B cell (primary cell): ENCODE results near the gene LDB1.

Experiments
- CTCF ChIP-seq: fragments of 200-600 bp; IDR thresholded peaks from one replicate; pipeline ENCODE4 v1.8.0; 2022; ENCODE audit warnings: antibody characterized with exemption, mild to moderate bottlenecking
- EZH2 ChIP-seq: IDR thresholded peaks from 2 replicates; pipeline ENCODE4 v1.6.1; 2012; ENCODE audit warnings: borderline replicate concordance, low read depth, mild to moderate bottlenecking, moderate library complexity, low read length; ENCODE audit not compliant: insufficient read depth, poor library complexity, severe bottlenecking

DNA sequence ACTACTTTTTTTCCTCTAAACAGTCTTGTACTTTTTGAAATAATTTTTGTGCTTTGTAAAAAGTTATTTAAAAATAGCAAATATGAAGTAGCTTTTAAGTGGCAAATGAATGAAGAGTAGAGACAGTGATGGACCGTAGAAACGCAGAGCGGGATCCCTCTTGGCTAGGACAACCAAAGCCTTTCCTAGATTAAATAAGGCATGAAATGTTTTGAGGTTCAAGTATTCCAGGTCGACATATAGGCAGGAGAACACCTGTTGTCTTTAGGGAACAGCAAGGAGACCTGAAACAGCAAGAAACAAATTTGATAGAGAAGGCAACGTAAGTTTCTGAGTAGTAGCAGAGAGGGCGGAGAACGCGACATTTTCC is 12.0 kb upstream of the LDB1 start:
- TF ChIP-seq CTCF (no peak), EZH2 (no peak)
